CD4-positive, CD25-positive, alpha-beta regulatory T cell (primary cell): Measurements from ENCODE around the gene THOP1. TPM values are rescaled to one million over a fixed set of nuclear protein-coding genes. Genes with fewer than 3 reads are reported as not detected.

Experiments
- polyA plus RNA-seq, 4 donors: library from polyadenylated mRNA; unstranded; fragments of 300-500 nt; fragmentation: Illumina TruSeq; gene quantifications; one replicate each; pipeline ENCODE4 v1.2.3, GENCODE V29; 2021
- total RNA-seq: library from RNA; stranded (reverse); gene quantifications from one replicate; pipeline ENCODE4 v1.2.3, GENCODE V29; 2022

THOP1 gene
- total and polyA plus RNA-seq, 5 donors from 2014 or later = 20.0 to 28.0 (median 25.9) TPM

Other genes with a start within 250 kb of the THOP1 start
- 1.4 TPM for gene GNG7, start 82.8 kb upstream of the THOP1 start, total RNA-seq
- gene GNG7, start 82.8 kb upstream of the THOP1 start, polyA plus RNA-seq = 1 to 10 TPM in 3 of 4 donors, under 1 TPM in 1; 0.65 to 1.6 (median 1.1) TPM
- not detected for gene DIRAS1, start 64.1 kb upstream of the THOP1 start, total RNA-seq
- gene DIRAS1, start 64.1 kb upstream of the THOP1 start, polyA plus RNA-seq = not detected
- gene SLC39A3, start 45.5 kb upstream of the THOP1 start, total RNA-seq = 14.6 TPM
- 10 to 100 TPM; 35.1 to 41.8 (median 36.9) TPM for gene SLC39A3, start 45.5 kb upstream of the THOP1 start, polyA plus RNA-seq
- 35.7 TPM for gene SGTA, start 2.2 kb upstream of the THOP1 start, total RNA-seq
- gene SGTA, start 2.2 kb upstream of the THOP1 start, polyA plus RNA-seq = 10 to 100 TPM; 28.2 to 35.3 (median 31.5) TPM
- 3.3 TPM for gene ZNF554, start 34.4 kb downstream of the THOP1 start, total RNA-seq
- gene ZNF554, start 34.4 kb downstream of the THOP1 start, polyA plus RNA-seq = 1 to 10 TPM; 1.8 to 6.1 (median 3.5) TPM
- gene ZNF555, start 56.0 kb downstream of the THOP1 start, total RNA-seq = 3.0 TPM
- 1 to 10 TPM; 2.0 to 7.3 (median 7.1) TPM for gene ZNF555, start 56.0 kb downstream of the THOP1 start, polyA plus RNA-seq
- gene ZNF556, start 81.8 kb downstream of the THOP1 start, total RNA-seq = not detected
- not detected for gene ZNF556, start 81.8 kb downstream of the THOP1 start, polyA plus RNA-seq
- 3.0 TPM for gene ZNF57, start 115.4 kb downstream of the THOP1 start, total RNA-seq
- 1 to 10 TPM; 3.2 to 7.6 (median 4.7) TPM for gene ZNF57, start 115.4 kb downstream of the THOP1 start, polyA plus RNA-seq
- gene ZNF77, start 159.5 kb downstream of the THOP1 start, total RNA-seq = 2.4 TPM
- gene ZNF77, start 159.5 kb downstream of the THOP1 start, polyA plus RNA-seq = 1 to 10 TPM in 3 of 4 donors, under 1 TPM in 1; 0.48 to 3.0 (median 2.3) TPM
- gene TLE6, start 192.1 kb downstream of the THOP1 start, total RNA-seq = not detected
- gene TLE6, start 192.1 kb downstream of the THOP1 start, polyA plus RNA-seq = not detected
- 9.3 TPM for gene TLE2, start 243.8 kb downstream of the THOP1 start, total RNA-seq
- 1 to 10 TPM; 3.1 to 4.5 (median 3.9) TPM for gene TLE2, start 243.8 kb downstream of the THOP1 start, polyA plus RNA-seq